OCI-LY3 (cell line): ENCODE data around the gene METTL4.

Source experiments
- H2AFZ ChIP-seq: fragments of 200-600, 300-600 bp; shearing (Covaris generic); 2 replicates; pipeline ENCODE4 v1.6.0; 2014; ENCODE audit warnings: antibody characterized with exemption, low read depth, low read length
- H3K27ac ChIP-seq: fragments of 200-600, 300-600 bp; sonication (generic); 2 replicates; pipeline ENCODE4 v1.5.1; 2014; ENCODE audit warnings: mild to moderate bottlenecking, low read length, moderate library complexity, mixed read lengths
- H3K27me3 ChIP-seq: fragments of 200-600, 300-600 bp; sonication (generic); 2 replicates; pipeline ENCODE4 v1.6.1; 2014; ENCODE audit warnings: low read depth, low read length, mixed read lengths
- H3K36me3 ChIP-seq: fragments of 200-600, 300-600 bp; sonication (generic); replicated peaks from 2 replicates; pipeline ENCODE3; 2014; ENCODE audit warnings: low read depth, low read length, mixed read lengths
- H3K4me1 ChIP-seq: fragments of 300-600, 200-600 bp; sonication (generic); 2 replicates; pipeline ENCODE4 v1.6.1; 2014; ENCODE audit warnings: low read length, mixed read lengths
- H3K4me2 ChIP-seq: fragments of 200-600, 300-600 bp; sonication (generic); 2 replicates; pipeline ENCODE4 v1.6.1; 2014; ENCODE audit warnings: low read length, mixed read lengths
- H3K4me3 ChIP-seq: fragments of 300-600, 200-600 bp; sonication (generic); 2 replicates; pipeline ENCODE4 v1.5.1; 2014; ENCODE audit warnings: antibody characterized with exemption, mild to moderate bottlenecking, low read length, moderate library complexity
- H3K79me2 ChIP-seq: fragments of 300-600, 200-600 bp; shearing (Covaris generic); 2 replicates; pipeline ENCODE4 v1.6.1; 2014; ENCODE audit warnings: mild to moderate bottlenecking, low read length, mixed read lengths
- H3K9ac ChIP-seq: fragments of 300-600, 200-600 bp; shearing (Covaris generic); 2 replicates; pipeline ENCODE4 v1.6.0; 2014; ENCODE audit warnings: mild to moderate bottlenecking, low read length, moderate library complexity
- H3K9me3 ChIP-seq: fragments of 200-600, 300-600 bp; shearing (Covaris generic); 2 replicates; pipeline ENCODE4 v1.6.1; 2014; ENCODE audit warnings: low read length, mixed read lengths; ENCODE audit not compliant: insufficient read depth
- H4K20me1 ChIP-seq: fragments of 200-600, 300-600 bp; sonication (generic); 2 replicates; pipeline ENCODE4 v1.6.1; 2016; ENCODE audit warnings: low read length, mixed read lengths; ENCODE audit not compliant: insufficient read depth
- EZH2phosphoT487 ChIP-seq: fragments of 200-600 bp; shearing (Covaris generic); IDR thresholded peaks from 2 replicates; pipeline ENCODE4 v1.6.1; 2018; ENCODE audit warnings: antibody characterized with exemption, mixed run types, low read depth
- TF ChIP-seq, protein P1 (sequence below): fragments of 200-600, 300-600 bp; sonication (generic); IDR thresholded peaks from 2 replicates; pipeline ENCODE4 v1.5.1; 2014; ENCODE audit warnings: antibody characterized with exemption, low read length, low read depth

METTL4 gene

DNA sequence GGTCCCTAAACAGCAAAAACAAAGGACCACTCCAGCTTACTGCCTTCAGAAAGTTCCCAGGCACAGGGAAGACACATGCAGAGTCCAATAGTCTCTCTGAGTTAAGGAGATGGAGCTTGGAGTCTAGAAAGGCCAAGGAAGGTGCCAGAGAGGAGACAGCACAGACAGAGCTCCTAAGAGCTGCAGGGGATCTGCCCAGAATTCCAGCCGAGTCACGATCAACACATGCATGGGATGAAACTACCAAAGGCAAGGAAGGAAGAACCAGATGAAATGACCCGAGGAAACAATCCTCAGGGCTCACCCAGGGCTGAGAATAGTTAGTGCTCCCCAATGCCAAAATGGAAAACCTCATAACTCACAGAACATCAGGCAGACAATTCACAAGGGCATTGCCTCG, 15.4 kb downstream of the METTL4 start:
- H3K36me3 ChIP-seq, result peaks cover 3% of the 10 kb centered on the region
- H4K20me1 ChIP-seq, result no peaks in the 10 kb centered on the region
- H3K4me3 ChIP-seq, result no peak overlapping the region
- no peak overlapping the region for H3K27ac ChIP-seq
- H3K27me3 ChIP-seq, result no peaks in the 10 kb centered on the region
- H3K79me2 ChIP-seq, result no peaks in the 10 kb centered on the region
- no peak overlapping the region for H2AFZ ChIP-seq
- no peaks in the 10 kb centered on the region for H3K4me1 ChIP-seq
- no peak overlapping the region for H3K9ac ChIP-seq
- H3K4me2 ChIP-seq, result no peak overlapping the region
- no peaks in the 10 kb centered on the region for H3K9me3 ChIP-seq
- no peak for TF ChIP-seq EZH2phosphoT487
- TF ChIP-seq, protein P1, sequence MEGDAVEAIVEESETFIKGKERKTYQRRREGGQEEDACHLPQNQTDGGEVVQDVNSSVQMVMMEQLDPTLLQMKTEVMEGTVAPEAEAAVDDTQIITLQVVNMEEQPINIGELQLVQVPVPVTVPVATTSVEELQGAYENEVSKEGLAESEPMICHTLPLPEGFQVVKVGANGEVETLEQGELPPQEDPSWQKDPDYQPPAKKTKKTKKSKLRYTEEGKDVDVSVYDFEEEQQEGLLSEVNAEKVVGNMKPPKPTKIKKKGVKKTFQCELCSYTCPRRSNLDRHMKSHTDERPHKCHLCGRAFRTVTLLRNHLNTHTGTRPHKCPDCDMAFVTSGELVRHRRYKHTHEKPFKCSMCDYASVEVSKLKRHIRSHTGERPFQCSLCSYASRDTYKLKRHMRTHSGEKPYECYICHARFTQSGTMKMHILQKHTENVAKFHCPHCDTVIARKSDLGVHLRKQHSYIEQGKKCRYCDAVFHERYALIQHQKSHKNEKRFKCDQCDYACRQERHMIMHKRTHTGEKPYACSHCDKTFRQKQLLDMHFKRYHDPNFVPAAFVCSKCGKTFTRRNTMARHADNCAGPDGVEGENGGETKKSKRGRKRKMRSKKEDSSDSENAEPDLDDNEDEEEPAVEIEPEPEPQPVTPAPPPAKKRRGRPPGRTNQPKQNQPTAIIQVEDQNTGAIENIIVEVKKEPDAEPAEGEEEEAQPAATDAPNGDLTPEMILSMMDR, result no peak

DNA sequence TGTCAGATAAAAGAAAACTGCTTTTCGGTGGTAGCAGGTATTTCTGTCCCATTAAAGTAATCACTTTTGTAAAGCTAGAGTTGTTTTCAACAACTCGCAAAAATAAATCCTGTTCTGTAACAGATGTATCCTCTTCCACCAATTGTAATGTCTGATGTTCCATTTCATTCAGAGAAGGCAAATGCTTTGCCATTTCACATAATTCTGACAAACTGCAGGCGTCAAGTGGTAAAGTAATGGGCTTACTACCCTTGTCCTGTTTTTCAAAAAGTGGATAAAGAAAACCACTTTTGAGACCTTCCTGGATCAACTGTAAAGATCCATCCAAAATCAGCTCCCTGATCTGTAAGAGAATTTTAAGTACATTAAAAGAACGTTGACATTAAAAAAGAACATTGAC, 16.6 kb downstream of the METTL4 start:
- Histone ChIP-seq H3K9ac (no peak overlapping the region), H3K27me3 (no peaks in the 10 kb centered on the region), H3K79me2 (no peaks in the 10 kb centered on the region), H3K4me2 (no peak overlapping the region), H3K36me3 (peaks cover 3% of the 10 kb centered on the region), H2AFZ (no peak overlapping the region), H3K4me3 (no peak overlapping the region), H3K9me3 (no peaks in the 10 kb centered on the region), H3K4me1 (no peaks in the 10 kb centered on the region), H3K27ac (no peak overlapping the region), H4K20me1 (no peaks in the 10 kb centered on the region)
- no peak for TF ChIP-seq EZH2phosphoT487
- TF ChIP-seq, protein P1, result no peak

DNA sequence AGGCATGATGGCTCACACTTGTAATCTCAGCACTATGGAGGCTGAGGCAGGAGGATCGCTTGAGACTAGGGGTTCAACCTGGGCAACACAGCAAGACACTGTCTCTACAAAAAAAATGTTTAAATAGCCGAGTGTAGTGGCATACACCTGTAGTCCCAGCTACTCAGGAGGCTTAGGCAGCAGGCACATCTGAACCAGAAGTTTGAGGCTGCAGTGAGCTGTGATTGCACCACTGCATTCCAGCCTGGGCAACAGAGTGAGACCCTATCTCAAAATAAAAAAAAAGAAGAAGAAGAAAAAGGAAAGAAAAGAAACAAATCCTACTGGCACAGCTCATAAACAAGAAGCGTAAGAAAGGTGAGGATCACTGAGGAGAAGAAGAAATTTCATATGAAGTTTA, 19.9 kb downstream of the METTL4 start:
- Histone ChIP-seq H2AFZ (no peak overlapping the region), H3K4me1 (no peaks in the 10 kb centered on the region), H3K27me3 (no peaks in the 10 kb centered on the region), H4K20me1 (no peaks in the 10 kb centered on the region), H3K9me3 (no peaks in the 10 kb centered on the region), H3K36me3 (peaks cover 7% of the 10 kb centered on the region), H3K4me2 (no peak overlapping the region), H3K9ac (no peak overlapping the region), H3K79me2 (no peaks in the 10 kb centered on the region), H3K27ac (no peak overlapping the region), H3K4me3 (no peak overlapping the region)
- TF ChIP-seq, protein P1, result no peak
- no peak for TF ChIP-seq EZH2phosphoT487

DNA sequence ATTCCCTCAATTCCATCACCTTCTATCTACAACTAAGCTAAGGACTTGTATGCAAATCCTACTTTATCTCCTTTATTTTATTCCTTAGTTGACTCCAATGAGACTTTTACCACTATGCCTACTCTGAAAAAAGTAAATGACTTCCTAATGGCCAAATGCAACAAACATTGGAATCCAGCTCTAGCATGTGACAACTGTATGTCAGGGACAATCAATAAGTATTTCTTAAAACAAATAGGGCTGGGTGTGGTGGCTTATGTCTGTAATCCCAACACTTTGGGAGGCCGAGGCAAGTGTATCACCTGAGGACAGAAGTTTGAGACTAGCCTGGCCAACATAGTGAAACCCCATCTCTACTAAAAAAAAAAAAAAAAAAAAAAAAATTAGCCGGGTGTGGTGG, 21.8 kb downstream of the METTL4 start:
- no peaks in the 10 kb centered on the region for H3K4me1 ChIP-seq
- no peak overlapping the region for H3K4me3 ChIP-seq

More for the DNA sequence above, 21.8 kb downstream of the METTL4 start:
- peaks cover 4% of the 10 kb centered on the region for H3K36me3 ChIP-seq
- no peaks in the 10 kb centered on the region for H3K79me2 ChIP-seq
- H4K20me1 ChIP-seq, result no peaks in the 10 kb centered on the region
- no peak overlapping the region for H3K27ac ChIP-seq
- TF ChIP-seq EZH2phosphoT487, result no peak
- TF ChIP-seq, protein P1, result no peak
- H2AFZ ChIP-seq, result no peak overlapping the region
- no peak overlapping the region for H3K9ac ChIP-seq
- H3K27me3 ChIP-seq, result no peaks in the 10 kb centered on the region
- H3K9me3 ChIP-seq, result no peaks in the 10 kb centered on the region
- H3K4me2 ChIP-seq, result no peak overlapping the region
